Cerebellar nuclear complex (tissue), 1 donor: ENCODE data around the gene RRP36.

ENCODE experiments used
- DNase-seq, 2 experiments: peaks; one replicate each; lab custom pipeline; 2025; lab: John Stamatoyannopoulos, UW

RRP36 gene

GRCh38 chr6:43070028-43070632 lies 48.7 kb downstream of the RRP36 start:
- DNase-seq = no peak

- DNase-seq = no peak
Measured at GRCh38 chr6:43074847-43075669, 53.6 kb downstream of the RRP36 start.

GRCh38 chr6:43075670-43076463 lies 54.4 kb downstream of the RRP36 start, which contains the start of gene PTK7:
TSS of gene PTK7 (plus strand) at chr6:43076314. CDS start at chr6:43076489, 175 bp downstream.
- no peak for DNase-seq

- no peak for DNase-seq
Measured at GRCh38 chr6:43076464-43077332, 55.3 kb downstream of the RRP36 start.

GRCh38 chr6:43077333-43077809 lies 55.9 kb downstream of the RRP36 start:
- DNase-seq = no peak

- no peak for DNase-seq
Measured at GRCh38 chr6:43077981-43078511, 56.6 kb downstream of the RRP36 start.

GRCh38 chr6:43078691-43079090 lies 57.3 kb downstream of the RRP36 start:
- no peak for DNase-seq
